Heart left ventricle (tissue), 16 donors: ENCODE results near the gene TMEM131L. TPM values are rescaled to one million over a fixed set of nuclear protein-coding genes. Genes with fewer than 3 reads are reported as not detected.
"Not testable (repeated sequence)": the region's sequence is repeated elsewhere in the genome, so short reads cannot be mapped to it uniquely, and the experiment has no call there.

ENCODE experiments used
- ATAC-seq, 4 donors: fragments of 200-7000 bp; cut with Tn5 transposase; one replicate each; pipeline ENCODE4 v1.9.1; 2020 to 2022; ENCODE audit warnings: moderate library complexity in 4 of 4, mild to moderate bottlenecking in 3 of 4, moderate number of reproducible peaks in 1 of 4
- DNase-seq, 5 donors: peaks; one replicate each; pipeline ENCODE4 v3.0.0-alpha.2; 2020
- H3K27ac ChIP-seq, 12 donors: fragments of 200-600 bp; sonication (generic) in 4 of 12; one replicate each; pipeline versions ENCODE4 v1.5.0 to v1.8.0; 2016 to 2022; ENCODE audit warnings: mild to moderate bottlenecking in 2 of 12
- H3K27me3 ChIP-seq, 9 donors: fragments of 200-600 bp; sonication (generic) in 2 of 9; one replicate each; pipeline versions ENCODE4 v1.5.1 to v1.8.0; 2016 to 2022; ENCODE audit warnings: mild to moderate bottlenecking in 3 of 9
- H3K36me3 ChIP-seq, 9 donors: fragments of 200-600 bp; sonication (generic) in 2 of 9; one replicate each; pipeline versions ENCODE4 v1.5.0 to v1.8.0; 2018 to 2022; ENCODE audit warnings: mild to moderate bottlenecking in 2 of 9
- H3K4me1 ChIP-seq, 12 donors: fragments of 200-600 bp; sonication (generic) in 4 of 12; one replicate each; pipeline versions ENCODE4 v1.5.0 to v1.8.0; 2016 to 2022; ENCODE audit warnings: mild to moderate bottlenecking in 3 of 12
- H3K4me3 ChIP-seq, 12 donors: fragments of 200-600 bp; sonication (generic) in 4 of 12; one replicate each; pipeline versions ENCODE4 v1.5.0 to v1.8.0; 2017 to 2022; ENCODE audit warnings: mild to moderate bottlenecking in 9 of 12, moderate library complexity in 4 of 12
- H3K9me3 ChIP-seq, 12 donors: fragments of 200-600 bp; sonication (generic) in 4 of 12; one replicate each; pipeline versions ENCODE4 v1.5.0 to v1.8.0; 2016 to 2022; ENCODE audit warnings: mild to moderate bottlenecking in 1 of 12
- CTCF ChIP-seq, 12 donors: fragments of 200-600 bp; sonication (generic) in 4 of 12; IDR thresholded peaks; one replicate each; pipeline versions ENCODE4 v1.5.0 to v1.8.0; 2018 to 2022; ENCODE audit warnings: antibody characterized with exemption in 12 of 12, mild to moderate bottlenecking in 5 of 12
- POLR2A ChIP-seq, 2 donors: fragments of 450-650 bp; IDR thresholded peaks; one replicate each; pipeline ENCODE4 v1.6.1; 2017; ENCODE audit warnings: antibody characterized with exemption in 2 of 2, mild to moderate bottlenecking in 2 of 2, moderate library complexity in 2 of 2
- WGBS, 4 donors: extraction: QIAGEN DNeasy Blood & Tissue Kit in 2 of 4; methylation state at CpG; one replicate each; pipeline versions ENCODE4 v1.1.5 to v1.1.7; 2013 to 2018; 5-methylcytosine and 5-hydroxymethylcytosine counted together
- intact Hi-C, 10 donors: fragments of 100-400 bp; cut with DNase I; formaldehyde crosslinking; loops; one replicate each; pipeline versions ENCODE4 v1.11.1 to v1.14.2; 2022
- polyA plus RNA-seq, 2 donors: library from polyadenylated mRNA; stranded (reverse); fragments of 200-250 nt; gene quantifications; one replicate each; pipeline ENCODE4 v1.2.3, GENCODE V29; 2013
- total RNA-seq, 9 donors: library from RNA; depleted of rRNA in 2 of 9; stranded (reverse); fragments of >200 nt in 2 of 9; fragmentation: NEBNext Ultra II Directional in 3 of 9; extraction: Animal tissue kit (Norgen Biotek cat#: 25700) in 3 of 9; gene quantifications; one replicate each; pipeline versions ENCODE4 v1.1.0 to v1.2.4, GENCODE V29; 2016 to 2023
- donor health status: ischemic (EF 13 %, LVEDD 7.1; RV severe dilation, severe dysfunction).
- donor health status: healthy with polysubstance abuse.
- donor health status: DM: no; HTN: yes; CAD: no.
- donor health status: DM: no; HTN: no; CAD: no.
- donor health status: ischemic (EF 25% LVEDD 6.9; RV normal size, moderate dysfunction).
- donor health status: ischemic (EF 25% LVEDD 5.7; RV mildly dilated, moderate dysfunction).
- donor health status: healthy.
- donor health status: DM: yes; HTN: yes; CAD: no.
- donor health status: ischemic (EF 35%, LVEDD 5.7; RV mildly dilated, moderate dysfunction).
- donor health status: nonischemic (EF 11% LVEDD 7.7; RV severe dilation, severe dysfunction).
- donor health status: DM: yes; HTN: yes; CAD: no.
- donor health status: PGD.
- donor health status: ischemic (EF 29% LVEDD 5.4; RV normal size, mild dysfunction).
- donor health status: nonischemic (EF 23%, LVEDD 6.1; RV moderate dilation, normal function).

Gene TMEM131L
- total and polyA plus RNA-seq, 11 donors = 3.8 to 22.2 (median 19.6) TPM

GRCh38 chr4:153448003-153448731, 18.0 kb upstream of the TMEM131L start:
- peak overlapping the region in 4 of 12 donors; percentile 6 to 14 (median 10) for H3K4me3 ChIP-seq
- intact Hi-C loops = no loop called here
- no peak for TF ChIP-seq POLR2A (IDR thresholded peaks at IDR 0.05)
- no peak for TF ChIP-seq CTCF (IDR thresholded peaks at IDR 0.05)
- no peaks in the 10 kb centered on the region for H3K36me3 ChIP-seq
- ATAC-seq (peak in 1 of 4 donors; percentile 42), DNase-seq (no peak)
- H3K27ac ChIP-seq = peak overlapping the region in 2 of 12 donors; percentile 0 to 9
- WGBS, 4 donors = 22 to 36% (median 27%) methylated on average over 10 of the region's 10 CpGs
- peaks cover 0 to 19% (median 4%) of the 10 kb centered on the region in 12 donors for H3K4me1 ChIP-seq
- no peaks in the 10 kb centered on the region for H3K27me3 ChIP-seq
- no peaks in the 10 kb centered on the region for H3K9me3 ChIP-seq

DNA sequence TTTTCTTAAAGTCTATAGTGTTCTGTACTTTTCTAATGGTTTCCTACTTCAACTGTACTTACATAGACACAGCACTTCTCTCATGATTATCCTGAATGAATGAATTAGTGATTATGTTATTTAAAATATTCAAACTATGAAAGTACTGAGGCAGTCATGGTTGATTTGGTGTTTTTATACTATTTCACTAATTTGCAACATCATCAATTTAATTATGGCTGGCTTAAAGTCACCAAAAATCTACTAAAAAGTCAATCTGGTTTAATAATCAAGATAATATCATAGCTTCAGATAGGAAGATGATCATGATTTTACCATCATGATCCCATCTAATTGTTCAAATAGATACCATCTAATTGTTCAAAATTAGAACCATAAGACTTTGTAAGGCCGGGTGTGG, 16.8 kb upstream of the TMEM131L start:
- no peaks in the 10 kb centered on the region for H3K9me3 ChIP-seq
- no peak for DNase-seq
- intact Hi-C loops = no loop called here
- no peak for ATAC-seq
- H3K27ac ChIP-seq = no peak overlapping the region
- peaks cover 0 to 25% (median 4%) of the 10 kb centered on the region in 12 donors for H3K4me1 ChIP-seq
- 92 to 100% (median 96%) methylated on average over 1 of the region's 1 CpG for WGBS, 4 donors
- H3K27me3 ChIP-seq = no peaks in the 10 kb centered on the region
- H3K36me3 ChIP-seq = no peaks in the 10 kb centered on the region
- H3K4me3 ChIP-seq = no peak overlapping the region
- TF ChIP-seq POLR2A (IDR thresholded peaks at IDR 0.05) (no peak), CTCF (IDR thresholded peaks at IDR 0.05) (no peak)

DNA sequence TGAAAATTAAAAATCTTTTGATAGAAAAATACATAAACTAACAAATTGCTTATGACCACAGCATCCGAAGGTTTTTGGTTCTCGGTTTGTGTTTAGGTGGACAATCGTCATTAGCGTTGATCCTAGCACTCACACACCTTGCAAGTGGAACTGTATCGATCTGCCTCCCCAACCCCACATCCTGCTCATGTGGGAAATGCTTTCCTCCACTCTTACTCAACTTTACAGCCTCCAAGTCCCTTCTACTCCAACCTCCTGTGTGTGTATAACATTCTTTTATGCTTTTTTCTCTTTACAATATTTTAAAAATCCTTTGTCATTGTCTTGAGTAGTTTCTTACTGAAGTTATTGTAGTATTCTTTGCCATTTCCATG, 15.6 kb upstream of the TMEM131L start:
- Histone ChIP-seq H3K27ac (no peak overlapping the region), H3K27me3 (no peaks in the 10 kb centered on the region), H3K4me1 (peaks cover 0 to 25% (median 4%) of the 10 kb centered on the region in 12 donors), H3K9me3 (no peaks in the 10 kb centered on the region), H3K36me3 (no peaks in the 10 kb centered on the region), H3K4me3 (no peak overlapping the region)
- no peak for DNase-seq
- TF ChIP-seq POLR2A (IDR thresholded peaks at IDR 0.05) = no peak
- TF ChIP-seq CTCF (IDR thresholded peaks at IDR 0.05) = no peak
- no peak for ATAC-seq
- WGBS, 4 donors = 81 to 93% (median 83%) methylated on average over 5 of the region's 5 CpGs
- intact Hi-C loops = no loop called here

DNA sequence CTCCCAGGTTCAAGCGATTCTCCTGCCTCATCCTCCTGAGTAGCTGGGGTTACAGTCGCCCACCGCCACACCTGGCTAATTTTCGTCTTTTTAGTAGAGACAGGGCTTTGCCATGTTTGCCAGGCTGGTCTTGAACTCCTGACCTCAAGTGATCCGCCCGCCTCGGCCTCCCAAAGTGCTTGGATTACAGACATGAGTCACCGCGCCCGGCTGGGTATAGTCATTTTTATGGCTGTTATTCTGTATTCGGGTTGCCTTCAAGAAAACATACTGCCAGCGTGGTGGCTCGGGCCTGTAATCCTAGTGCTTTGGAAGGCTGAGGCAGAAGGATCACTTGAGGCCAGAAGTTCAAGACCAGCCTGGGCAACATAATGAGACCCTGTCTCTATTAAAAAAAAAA, 15.0 kb upstream of the TMEM131L start:
- H3K27ac ChIP-seq, H3K36me3 ChIP-seq, ATAC-seq, DNase-seq, H3K27me3 ChIP-seq, H3K9me3 ChIP-seq, H3K4me3 ChIP-seq, intact Hi-C loops: not testable (repeated sequence)
- 79 to 98% (median 90%) methylated on average over 13 of the region's 13 CpGs for WGBS, 4 donors
- peaks cover 0 to 25% (median 4%) of the 10 kb centered on the region in 12 donors for H3K4me1 ChIP-seq
